HEK293 (cell line): ENCODE data around the gene ARHGAP15.

Experiments
- CTCF ChIA-PET: fragments of 350-600 bp; formaldehyde crosslinking; extraction: SDS; loops from one replicate; lab custom pipeline; 2021; ENCODE audit warnings: antibody characterized with exemption; lab: Yijun Ruan, JAX
- POLR2A ChIA-PET: fragments of 300-600 bp; formaldehyde crosslinking; extraction: SDS; loops from one replicate; lab custom pipeline; 2020; ENCODE audit warnings: antibody characterized with exemption, inconsistent platforms; lab: Yijun Ruan, JAX
- H3K27ac ChIP-seq: fragments of 200-500 bp; sonication (Bioruptor generic); 2 replicates; pipeline ENCODE4 v1.5.1; 2014; ENCODE audit warnings: low read depth, low read length, control low read depth, inconsistent platforms; ENCODE audit errors: extremely low read depth
- H3K36me3 ChIP-seq, 2 experiments: fragments of 200-500 bp in 1 of 2; sonication (Bioruptor generic) in 1 of 2; 1 replicate in 1 of 2; 2 replicates in 1 of 2; pipeline ENCODE4 v1.5.1; 2014 to 2017; ENCODE audit warnings: inconsistent platforms in 2 of 2, low read length in 2 of 2; ENCODE audit not compliant: control insufficient read depth in 2 of 2, insufficient read depth in 1 of 2
- H3K4me1 ChIP-seq: fragments of 200-500 bp; sonication (Bioruptor generic); 2 replicates; pipeline ENCODE4 v1.5.1; 2014; ENCODE audit warnings: mild to moderate bottlenecking, low read length, inconsistent platforms; ENCODE audit not compliant: control insufficient read depth, insufficient read depth
- H3K4me3 ChIP-seq: 2 replicates; pipeline ENCODE4 v1.5.1; 2011; ENCODE audit warnings: low read depth, mild to moderate bottlenecking, control low read depth, low read length, moderate library complexity
- H3K9me3 ChIP-seq: fragments of 200-500 bp; sonication (Bioruptor generic); 2 replicates; pipeline ENCODE4 v1.5.1; 2014; ENCODE audit warnings: low read depth, low read length, inconsistent platforms; ENCODE audit not compliant: control insufficient read depth, insufficient read depth
- HOXA7 ChIP-seq: sonication (generic); formaldehyde crosslinking; IDR thresholded peaks from 2 replicates; pipeline ENCODE4 v1.8.1; 2022; ENCODE audit warnings: missing genetic modification reagents, borderline replicate concordance
- HOXC10 ChIP-seq: sonication (generic); formaldehyde crosslinking; IDR thresholded peaks from 2 replicates; pipeline ENCODE4 v1.8.1; 2023; ENCODE audit warnings: mild to moderate bottlenecking, missing genetic modification reagents
- IKZF3 ChIP-seq: fragments of 450-650 bp; IDR thresholded peaks from 2 replicates; pipeline ENCODE4 v1.5.0; 2018; ENCODE audit warnings: missing biosample characterization, mild to moderate bottlenecking, missing genetic modification characterization, moderate library complexity
- ZBTB21 ChIP-seq: fragments of 450-650 bp; formaldehyde crosslinking; IDR thresholded peaks from 2 replicates; pipeline ENCODE4 v1.5.1; 2017; ENCODE audit warnings: missing biosample characterization, missing genetic modification characterization
- ZBTB44 ChIP-seq: fragments of 450-650 bp; IDR thresholded peaks from 2 replicates; pipeline ENCODE4 v1.5.1; 2018; ENCODE audit warnings: missing biosample characterization, mild to moderate bottlenecking, missing genetic modification characterization
- ZNF10 ChIP-seq: fragments of 450-650 bp; formaldehyde crosslinking; IDR thresholded peaks from 2 replicates; pipeline ENCODE4 v1.5.1; 2017; ENCODE audit warnings: missing biosample characterization, missing genetic modification characterization
- ZNF223 ChIP-seq: fragments of 450-650 bp; formaldehyde crosslinking; IDR thresholded peaks from 2 replicates; pipeline ENCODE4 v1.5.1; 2016; ENCODE audit warnings: missing biosample characterization, missing genetic modification characterization
- ZNF280D ChIP-seq: fragments of 450-650 bp; formaldehyde crosslinking; IDR thresholded peaks from 2 replicates; pipeline ENCODE4 v1.5.1; 2016; ENCODE audit warnings: missing biosample characterization, missing genetic modification characterization
- ZNF335 ChIP-seq: fragments of 450-650 bp; formaldehyde crosslinking; conservative IDR thresholded peaks from 2 replicates; pipeline ENCODE4 v1.5.1; 2016; ENCODE audit warnings: missing biosample characterization, missing genetic modification characterization
- ZNF416 ChIP-seq: fragments of 450-650 bp; formaldehyde crosslinking; IDR thresholded peaks from 2 replicates; pipeline ENCODE4 v1.5.1; 2016; ENCODE audit warnings: missing biosample characterization, missing genetic modification characterization
- ZNF449 ChIP-seq: fragments of 450-650 bp; formaldehyde crosslinking; IDR thresholded peaks from 2 replicates; pipeline ENCODE4 v1.5.1; 2017; ENCODE audit warnings: missing biosample characterization, mild to moderate bottlenecking, missing genetic modification characterization, moderate library complexity
- ZNF488 ChIP-seq: fragments of 450-650 bp; formaldehyde crosslinking; IDR thresholded peaks from 2 replicates; pipeline ENCODE4 v1.5.1; 2016; ENCODE audit warnings: missing biosample characterization, missing genetic modification characterization
- ZNF513 ChIP-seq: fragments of 450-650 bp; IDR thresholded peaks from 2 replicates; pipeline ENCODE4 v1.5.1; 2018; ENCODE audit warnings: missing biosample characterization, missing genetic modification characterization
- ZNF521 ChIP-seq: fragments of 450-650 bp; formaldehyde crosslinking; IDR thresholded peaks from 2 replicates; pipeline ENCODE4 v1.5.1; 2017; ENCODE audit warnings: missing biosample characterization, mild to moderate bottlenecking, missing genetic modification characterization
- ZNF639 ChIP-seq: fragments of 450-650 bp; formaldehyde crosslinking; IDR thresholded peaks from 2 replicates; pipeline ENCODE4 v1.5.1; 2016; ENCODE audit warnings: missing biosample characterization, missing genetic modification characterization

The ARHGAP15 gene

GRCh38 chr2:143241403-143242088, 112.3 kb downstream of the ARHGAP15 start:
- Histone ChIP-seq H3K9me3 (no peaks in the 10 kb centered on the region), H3K36me3 (no peaks in the 10 kb centered on the region), H3K27ac (no peak overlapping the region), H3K4me1 (no peaks in the 10 kb centered on the region), H3K4me3 (no peak overlapping the region)
- TF ChIP-seq IKZF3 (tag by site-specific recombination): no peak
- TF ChIP-seq HOXA7: no peak
- no peak for TF ChIP-seq ZNF639 (tag by site-specific recombination)
- TF ChIP-seq ZNF223: no peak
- ChIA-PET CTCF (interaction anchor here (0.9 kb wide), 1 partner anchor 67 kb away, joined by 3 read pairs; no protein-coding TSS in a partner anchor), POLR2A (no interaction called here)

- no peaks in the 10 kb centered on the region for H3K4me1 ChIP-seq
- no peak overlapping the region for H3K4me3 ChIP-seq
- POLR2A ChIA-PET: no interaction called here
- CTCF ChIA-PET: no interaction called here
- no peak overlapping the region for H3K27ac ChIP-seq
- H3K9me3 ChIP-seq: no peaks in the 10 kb centered on the region
- TF ChIP-seq ZNF513 (tag by site-specific recombination): no peak
- TF ChIP-seq ZNF488 (tag by site-specific recombination): no peak
- no peak for TF ChIP-seq HOXC10 (CRISPR knock-in tag)
- TF ChIP-seq ZNF416 (tag by site-specific recombination): no peak
- no peak for TF ChIP-seq ZNF521 (tag by site-specific recombination)
- no peak for TF ChIP-seq ZBTB21 (tag by site-specific recombination)
- TF ChIP-seq ZNF335 (tag by site-specific recombination): no peak
- TF ChIP-seq, all 188 proteins: peak for 0
- H3K36me3 ChIP-seq: no peaks in the 10 kb centered on the region
Observed at GRCh38 chr2:143246246-143246645, 117.0 kb downstream of the ARHGAP15 start.

GRCh38 chr2:143246815-143247744, 117.9 kb downstream of the ARHGAP15 start:
- H3K4me3 ChIP-seq: no peak overlapping the region
- no peak overlapping the region for H3K27ac ChIP-seq
- H3K9me3 ChIP-seq: no peaks in the 10 kb centered on the region
- H3K4me1 ChIP-seq: no peaks in the 10 kb centered on the region
- H3K36me3 ChIP-seq: no peaks in the 10 kb centered on the region
- ChIA-PET CTCF (interaction anchor here (0.9 kb wide), 1 partner anchor 12 kb away, joined by 3 read pairs; no protein-coding TSS in a partner anchor), POLR2A (no interaction called here)
- TF ChIP-seq ZNF280D (tag by site-specific recombination): no peak
- TF ChIP-seq ZNF449: no peak
- TF ChIP-seq ZNF10 (tag by site-specific recombination): no peak
- no peak for TF ChIP-seq ZBTB44 (tag by site-specific recombination)
